Measurements from ENCODE around the gene HTR2A. TPM values are rescaled to one million over a fixed set of nuclear protein-coding genes. Genes with fewer than 3 reads are reported as not detected.

HTR2A gene
- total RNA-seq, 2 donors from 2014 or later = 0.16 to 0.78 TPM

- Histone ChIP-seq H3K36me3 (no peaks in the 10 kb centered on the region), H3K4me3 (no peak overlapping the region), H3K27me3 (no peaks in the 10 kb centered on the region), H3K9me3 (no peaks in the 10 kb centered on the region), H3K4me1 (no peaks in the 10 kb centered on the region), H3K27ac (no peak overlapping the region)
- DNase-seq (ENCODE audit: low spot score) = no peak
- TF ChIP-seq, protein P1, sequence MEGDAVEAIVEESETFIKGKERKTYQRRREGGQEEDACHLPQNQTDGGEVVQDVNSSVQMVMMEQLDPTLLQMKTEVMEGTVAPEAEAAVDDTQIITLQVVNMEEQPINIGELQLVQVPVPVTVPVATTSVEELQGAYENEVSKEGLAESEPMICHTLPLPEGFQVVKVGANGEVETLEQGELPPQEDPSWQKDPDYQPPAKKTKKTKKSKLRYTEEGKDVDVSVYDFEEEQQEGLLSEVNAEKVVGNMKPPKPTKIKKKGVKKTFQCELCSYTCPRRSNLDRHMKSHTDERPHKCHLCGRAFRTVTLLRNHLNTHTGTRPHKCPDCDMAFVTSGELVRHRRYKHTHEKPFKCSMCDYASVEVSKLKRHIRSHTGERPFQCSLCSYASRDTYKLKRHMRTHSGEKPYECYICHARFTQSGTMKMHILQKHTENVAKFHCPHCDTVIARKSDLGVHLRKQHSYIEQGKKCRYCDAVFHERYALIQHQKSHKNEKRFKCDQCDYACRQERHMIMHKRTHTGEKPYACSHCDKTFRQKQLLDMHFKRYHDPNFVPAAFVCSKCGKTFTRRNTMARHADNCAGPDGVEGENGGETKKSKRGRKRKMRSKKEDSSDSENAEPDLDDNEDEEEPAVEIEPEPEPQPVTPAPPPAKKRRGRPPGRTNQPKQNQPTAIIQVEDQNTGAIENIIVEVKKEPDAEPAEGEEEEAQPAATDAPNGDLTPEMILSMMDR (IDR thresholded peaks at IDR 0.05) = no peak
These were observed 95.0 kb downstream of the HTR2A start for GRCh38 chr13:46801858-46802257.

DNA sequence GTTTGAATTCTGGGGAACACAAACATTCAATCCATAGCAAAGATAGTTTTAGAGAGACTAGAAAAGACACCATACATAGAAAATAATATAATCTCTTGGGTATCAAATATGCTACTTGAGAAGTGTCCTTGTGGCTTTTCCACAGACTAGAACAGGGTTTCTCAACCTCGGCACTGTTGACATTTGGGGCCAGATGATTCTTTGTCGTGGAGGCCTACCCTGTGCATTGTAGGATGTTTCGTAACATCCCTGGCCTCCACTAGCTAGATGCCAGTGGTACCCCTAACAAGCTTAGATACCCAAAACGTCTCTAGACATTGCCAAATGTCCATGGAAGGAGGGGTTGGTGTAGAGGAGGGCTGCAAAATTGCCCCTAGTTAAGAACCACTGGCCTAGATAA is 97.7 kb downstream of the HTR2A start:
- DNase-seq (ENCODE audit: low spot score) = no peak
- no peak overlapping the region for H3K4me3 ChIP-seq
- H3K27ac ChIP-seq = no peak overlapping the region
- TF ChIP-seq, protein P1 (IDR thresholded peaks at IDR 0.05) = no peak
- H3K27me3 ChIP-seq = no peaks in the 10 kb centered on the region
- H3K36me3 ChIP-seq = no peaks in the 10 kb centered on the region
- peaks cover 0 to 22% of the 10 kb centered on the region in 2 donors for H3K4me1 ChIP-seq
- H3K9me3 ChIP-seq = no peaks in the 10 kb centered on the region

DNA sequence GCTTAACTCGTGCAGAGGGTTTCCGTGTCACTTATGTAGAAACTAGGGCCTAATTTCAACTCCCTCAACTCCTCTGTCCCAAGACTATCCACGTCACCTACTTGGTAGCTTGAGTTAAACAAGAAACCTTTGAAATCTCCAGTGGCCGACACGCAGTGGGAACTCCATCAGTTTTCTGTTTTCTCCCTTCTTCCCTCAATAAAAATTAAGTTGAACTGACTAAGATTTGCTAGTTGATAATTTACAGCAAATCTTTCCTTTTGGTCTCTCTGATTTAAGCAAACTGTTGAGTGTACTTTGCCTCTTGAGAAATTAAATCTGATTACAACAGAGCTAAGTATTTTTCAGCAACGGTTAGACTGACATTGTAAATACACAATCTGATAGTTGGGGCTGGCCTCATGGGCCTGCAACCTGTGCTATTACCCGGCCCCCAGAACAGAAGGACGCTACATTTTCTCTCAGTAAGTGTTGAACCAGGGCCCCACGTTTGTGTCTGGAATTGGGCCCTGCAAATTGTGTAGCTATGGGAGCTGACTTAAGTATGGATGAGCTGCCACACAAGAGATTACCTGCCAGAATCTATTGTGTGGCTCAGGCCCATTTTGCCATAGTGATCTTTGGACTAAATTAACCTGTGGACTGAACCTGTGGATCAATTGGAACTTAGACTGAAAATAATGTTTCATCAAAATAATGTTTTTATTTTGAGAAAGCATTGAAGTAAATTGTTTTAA is 99.2 kb downstream of the HTR2A start:
- H3K27ac ChIP-seq = peak overlapping the region; percentile 89 to 98
- no peak for DNase-seq (ENCODE audit: low spot score)
- H3K4me1 ChIP-seq = peaks cover 0 to 22% of the 10 kb centered on the region in 2 donors
- no peaks in the 10 kb centered on the region for H3K27me3 ChIP-seq
- TF ChIP-seq, protein P1 (IDR thresholded peaks at IDR 0.05) = no peak
- H3K4me3 ChIP-seq = peak overlapping the region; percentile 77 to 90
- no peaks in the 10 kb centered on the region for H3K36me3 ChIP-seq
- no peaks in the 10 kb centered on the region for H3K9me3 ChIP-seq

DNA sequence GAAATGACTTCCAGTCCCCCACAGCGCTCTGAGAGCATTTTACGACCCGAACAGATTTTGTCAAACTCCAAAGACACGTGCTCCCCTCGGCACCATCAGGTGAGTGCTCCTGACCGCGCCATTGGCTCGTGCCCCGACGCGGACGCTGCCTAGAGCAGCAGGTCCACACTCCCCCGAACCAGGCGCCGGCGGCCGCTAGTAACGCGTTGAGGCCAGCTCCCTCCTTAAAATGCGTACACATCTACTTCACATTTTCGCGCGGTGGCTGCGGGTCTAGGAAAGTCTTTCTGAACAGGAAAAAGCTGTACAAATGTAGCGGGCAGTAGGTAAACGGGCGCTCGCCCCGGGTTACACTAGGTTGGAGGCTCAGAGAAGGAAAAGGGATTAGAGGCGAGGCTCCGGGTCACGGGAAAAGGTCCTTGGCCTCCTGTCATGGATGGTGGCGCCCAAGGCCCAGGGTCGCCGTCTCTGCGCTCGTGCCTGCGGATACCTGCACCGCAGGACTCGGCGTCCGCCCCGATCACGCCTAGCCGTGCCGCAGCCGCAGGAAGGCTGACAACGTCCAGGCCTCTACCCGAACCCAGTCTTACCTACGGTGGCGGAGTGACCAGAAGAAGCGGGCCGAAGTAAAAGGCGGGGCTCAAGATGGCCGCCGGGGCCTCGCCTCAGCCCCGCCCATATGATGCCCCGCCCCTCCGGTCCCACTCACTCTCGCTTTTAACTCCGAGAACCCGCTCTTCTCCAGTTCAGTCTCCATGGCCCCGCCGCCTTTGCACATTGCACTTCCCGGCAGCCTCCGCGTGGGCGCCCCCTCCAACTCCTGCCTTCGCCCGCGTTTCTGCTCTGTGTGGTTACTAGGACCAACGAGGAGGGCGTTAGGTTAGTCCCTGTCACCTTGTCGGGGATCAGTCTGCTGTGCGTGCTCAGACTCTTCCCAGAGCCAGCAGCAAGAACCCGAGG is 100.1 kb downstream of the HTR2A start, which contains the start of gene ESD:
Gene ESD, minus strand, starts transcription at position 647 of the 960 bp plus-strand sequence. CDS start 5,748 bp downstream, outside the sequence.
- TF ChIP-seq, protein P1 (IDR thresholded peaks at IDR 0.05) = no peak
- peak; percentile 95 for DNase-seq (ENCODE audit: low spot score)
- H3K36me3 ChIP-seq = no peaks in the 10 kb centered on the region
- peaks cover 0 to 22% of the 10 kb centered on the region in 2 donors for H3K4me1 ChIP-seq
- H3K27me3 ChIP-seq = no peaks in the 10 kb centered on the region
- H3K27ac ChIP-seq = peak within 1 kb of the TSS; percentile 89 to 98
- no peaks in the 10 kb centered on the region for H3K9me3 ChIP-seq
- H3K4me3 ChIP-seq = peak within 1 kb of the TSS; percentile 77 to 90

DNA sequence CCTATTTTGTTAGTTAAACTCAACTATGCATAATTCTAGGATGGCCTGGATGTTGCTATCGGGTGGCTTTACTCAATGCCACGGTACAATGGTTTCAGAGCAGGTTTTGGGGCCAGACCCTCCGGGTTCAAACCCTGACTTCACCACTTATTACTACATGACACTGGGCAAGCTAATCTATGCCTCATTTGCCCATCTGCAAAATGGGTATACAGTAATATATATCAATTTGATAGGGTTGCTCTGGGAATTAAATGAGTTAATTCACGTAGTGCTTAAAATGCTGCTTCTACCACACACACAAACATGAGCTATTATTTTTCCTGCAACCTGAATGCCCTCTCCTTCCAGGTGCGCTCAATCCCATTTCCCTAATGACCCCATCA is 100.7 kb downstream of the HTR2A start:
- TF ChIP-seq, protein P1 (IDR thresholded peaks at IDR 0.05) = no peak
- Histone ChIP-seq H3K27me3 (no peaks in the 10 kb centered on the region), H3K4me1 (peaks cover 0 to 22% of the 10 kb centered on the region in 2 donors), H3K36me3 (peaks cover 1% of the 10 kb centered on the region), H3K27ac (peak overlapping the region; percentile 89 to 98), H3K4me3 (peak overlapping the region; percentile 77 to 90), H3K9me3 (no peaks in the 10 kb centered on the region)
- DNase-seq (ENCODE audit: low spot score) = no peak
